Hypothalamus (tissue), 51 donors: Measurements from ENCODE around the gene TLL1.

Experiments used
- DNase-seq, 51 donors: peaks; one replicate each; lab custom pipeline; 2025; lab: John Stamatoyannopoulos, UW

TLL1 gene

GRCh38 chr4:165879641-165880040 is 6.6 kb downstream of the TLL1 start:
- no peak for DNase-seq

GRCh38 chr4:165894159-165894558 is 21.1 kb downstream of the TLL1 start:
- no peak for DNase-seq

- no peak for DNase-seq
Measured at GRCh38 chr4:165905405-165906027, 32.5 kb downstream of the TLL1 start.

GRCh38 chr4:165906272-165906671 is 33.2 kb downstream of the TLL1 start:
- no peak for DNase-seq

GRCh38 chr4:165909947-165910346 is 36.9 kb downstream of the TLL1 start:
- no peak for DNase-seq

- no peak for DNase-seq
Measured at GRCh38 chr4:165915215-165915614, 42.2 kb downstream of the TLL1 start.

GRCh38 chr4:165921546-165921945 is 48.5 kb downstream of the TLL1 start:
- DNase-seq = no peak

- no peak for DNase-seq
Measured at GRCh38 chr4:165922747-165923146, 49.7 kb downstream of the TLL1 start.

- DNase-seq = no peak
Measured at GRCh38 chr4:165926307-165926706, 53.3 kb downstream of the TLL1 start.

GRCh38 chr4:165927366-165927765 is 54.3 kb downstream of the TLL1 start:
- no peak for DNase-seq

GRCh38 chr4:165927815-165928214 is 54.8 kb downstream of the TLL1 start:
- no peak for DNase-seq

- DNase-seq = no peak
Measured at GRCh38 chr4:165928601-165929000, 55.6 kb downstream of the TLL1 start.

GRCh38 chr4:165929662-165930061 is 56.6 kb downstream of the TLL1 start:
- no peak for DNase-seq

- DNase-seq = no peak
Measured at GRCh38 chr4:165931741-165932140, 58.7 kb downstream of the TLL1 start.

GRCh38 chr4:165944900-165945299 is 71.9 kb downstream of the TLL1 start:
- no peak for DNase-seq

GRCh38 chr4:165945991-165946390 is 73.0 kb downstream of the TLL1 start:
- DNase-seq = no peak

- DNase-seq = no peak
Measured at GRCh38 chr4:165947019-165947418, 74.0 kb downstream of the TLL1 start.

- no peak for DNase-seq
Measured at GRCh38 chr4:165953181-165953580, 80.1 kb downstream of the TLL1 start.

GRCh38 chr4:165963621-165964020 is 90.6 kb downstream of the TLL1 start:
- no peak for DNase-seq

- DNase-seq = no peak
Measured at GRCh38 chr4:165964591-165964990, 91.6 kb downstream of the TLL1 start.

GRCh38 chr4:165965503-165965902 is 92.5 kb downstream of the TLL1 start:
- no peak for DNase-seq

- no peak for DNase-seq
Measured at GRCh38 chr4:165966833-165967232, 93.8 kb downstream of the TLL1 start.

GRCh38 chr4:165967486-165967885 is 94.4 kb downstream of the TLL1 start:
- DNase-seq = no peak
